DND-41 (cell line): ENCODE data around the gene CCL15.

Experiments
- ATAC-seq: fragments of 200-7000 bp; cut with Tn5 transposase; 3 replicates; pipeline ENCODE4 v1.9.1; 2021; ENCODE audit warnings: low read depth; ENCODE audit not compliant: insufficient read depth
- DNase-seq: peaks from one replicate; pipeline ENCODE4 v3.0.0-alpha.2; 2020
- H2AFZ ChIP-seq: 2 replicates; pipeline ENCODE4 v1.6.0; 2012; ENCODE audit warnings: low read depth, low read length
- H3K27ac ChIP-seq: 2 replicates; pipeline ENCODE4 v1.5.1; 2012; ENCODE audit warnings: low read length, inconsistent platforms
- H3K27me3 ChIP-seq: fragments of 200-600 bp; sonication (generic); 2 replicates; pipeline ENCODE4 v1.6.0; 2012; ENCODE audit warnings: low read length, mild to moderate bottlenecking, inconsistent platforms; ENCODE audit not compliant: insufficient read depth, poor library complexity
- H3K36me3 ChIP-seq: 2 replicates; pipeline ENCODE4 v1.5.1; 2012; ENCODE audit warnings: low read length, inconsistent platforms; ENCODE audit not compliant: insufficient read depth
- H3K4me1 ChIP-seq: 2 replicates; pipeline ENCODE4 v1.5.1; 2012; ENCODE audit warnings: mild to moderate bottlenecking, low read length; ENCODE audit not compliant: insufficient read depth
- H3K4me2 ChIP-seq: 2 replicates; pipeline ENCODE4 v1.6.0; 2012; ENCODE audit warnings: mild to moderate bottlenecking, moderate library complexity, low read length, inconsistent platforms; ENCODE audit not compliant: insufficient read depth
- H3K4me3 ChIP-seq, 2 experiments: fragments of 200-600 bp in 1 of 2; shearing (Covaris generic) in 1 of 2; 2 replicates each; pipeline ENCODE4 v1.5.1; 2012 to 2016; ENCODE audit warnings: inconsistent platforms in 2 of 2, low read length in 2 of 2, mild to moderate bottlenecking in 2 of 2, low read depth in 1 of 2, moderate library complexity in 1 of 2
- H3K79me2 ChIP-seq: 2 replicates; pipeline ENCODE4 v1.6.0; 2012; ENCODE audit warnings: low read length, inconsistent platforms; ENCODE audit not compliant: insufficient read depth
- H3K9ac ChIP-seq: 2 replicates; pipeline ENCODE4 v1.6.0; 2012; ENCODE audit warnings: low read depth, mild to moderate bottlenecking, inconsistent platforms, low read length, moderate library complexity
- H3K9me3 ChIP-seq: 2 replicates; pipeline ENCODE4 v1.5.1; 2012; ENCODE audit warnings: low read length, moderate library complexity, mild to moderate bottlenecking, inconsistent platforms; ENCODE audit not compliant: insufficient read depth, severe bottlenecking
- H4K20me1 ChIP-seq: 2 replicates; pipeline ENCODE4 v1.6.0; 2012; ENCODE audit warnings: low read length; ENCODE audit not compliant: insufficient read depth
- CTCF ChIP-seq: IDR thresholded peaks from 2 replicates; pipeline ENCODE4 v1.5.1; 2012; ENCODE audit warnings: borderline replicate concordance, low read length, moderate library complexity, mild to moderate bottlenecking; ENCODE audit not compliant: poor library complexity, severe bottlenecking; ENCODE audit errors: extremely low read depth
- EZH2 ChIP-seq: IDR thresholded peaks from 3 replicates; pipeline ENCODE4 v1.6.1; 2012; ENCODE audit warnings: borderline replicate concordance, low read depth, mild to moderate bottlenecking, moderate library complexity, low read length, inconsistent platforms; ENCODE audit not compliant: severe bottlenecking

The CCL15 gene

GRCh38 chr17:36036235-36036634 is 34.9 kb upstream of the CCL15 start:
- Histone ChIP-seq H3K4me2 (no peak overlapping the region), H3K9me3 (no peaks in the 10 kb centered on the region)

DNA sequence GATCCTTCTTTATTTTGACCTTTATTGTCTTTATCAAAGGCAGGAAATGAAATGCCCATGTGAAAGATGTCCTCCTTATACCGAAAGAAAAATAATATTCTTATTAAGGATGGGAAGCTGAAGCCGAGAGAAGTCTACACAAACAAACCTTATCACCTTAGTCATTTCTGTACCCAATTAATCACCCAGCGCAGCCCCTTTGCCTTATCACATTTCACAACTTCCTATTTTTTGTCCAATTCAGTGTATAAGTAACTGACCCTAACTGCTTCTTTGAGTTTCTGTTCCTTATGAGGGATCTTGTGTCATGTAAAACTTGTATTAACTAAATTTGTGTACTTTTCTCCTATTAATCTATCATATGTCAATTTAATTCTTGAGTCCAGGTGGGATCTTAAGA is 32.8 kb upstream of the CCL15 start:
- no peak for TF ChIP-seq EZH2
- Histone ChIP-seq H3K27me3 (peaks cover 10% of the 10 kb centered on the region), H3K4me1 (peaks cover 18% of the 10 kb centered on the region), H4K20me1 (no peaks in the 10 kb centered on the region), H3K4me2 (no peak overlapping the region), H3K27ac (no peak overlapping the region), H3K4me3 (no peak overlapping the region), H3K9me3 (no peaks in the 10 kb centered on the region), H2AFZ (no peak overlapping the region), H3K9ac (no peak overlapping the region), H3K79me2 (no peaks in the 10 kb centered on the region), H3K36me3 (no peaks in the 10 kb centered on the region)
- DNase-seq, result no peak
- ATAC-seq, result no peak

More at GRCh38 chr17:36036235-36036634, 34.9 kb upstream of the CCL15 start:
- Histone ChIP-seq H3K27me3 (peaks cover 15% of the 10 kb centered on the region), H3K4me1 (no peaks in the 10 kb centered on the region), H4K20me1 (no peaks in the 10 kb centered on the region), H3K36me3 (no peaks in the 10 kb centered on the region), H3K27ac (no peak overlapping the region), H3K4me3 (no peak overlapping the region), H3K79me2 (no peaks in the 10 kb centered on the region), H3K9ac (no peak overlapping the region), H2AFZ (no peak overlapping the region)
- no peak for TF ChIP-seq EZH2
- TF ChIP-seq CTCF, result no peak
- DNase-seq, result no peak
- no peak for ATAC-seq

- no peak overlapping the region for H3K27ac ChIP-seq
- no peaks in the 10 kb centered on the region for H3K9me3 ChIP-seq
- H3K36me3 ChIP-seq, result no peaks in the 10 kb centered on the region
- H3K9ac ChIP-seq, result no peak overlapping the region
- H4K20me1 ChIP-seq, result no peaks in the 10 kb centered on the region
- ATAC-seq (no peak), DNase-seq (no peak)
- no peak overlapping the region for H3K4me2 ChIP-seq
- H2AFZ ChIP-seq, result no peak overlapping the region
- TF ChIP-seq EZH2 (no peak), CTCF (no peak)
- H3K79me2 ChIP-seq, result no peaks in the 10 kb centered on the region
- peaks cover 18% of the 10 kb centered on the region for H3K27me3 ChIP-seq
- peaks cover 18% of the 10 kb centered on the region for H3K4me1 ChIP-seq
- H3K4me3 ChIP-seq, result no peak overlapping the region
Observed at GRCh38 chr17:36030956-36031355, 29.6 kb upstream of the CCL15 start.

- Histone ChIP-seq H3K9ac (no peak overlapping the region), H3K4me2 (no peak overlapping the region), H3K9me3 (no peaks in the 10 kb centered on the region), H3K79me2 (no peaks in the 10 kb centered on the region), H4K20me1 (no peaks in the 10 kb centered on the region), H3K36me3 (no peaks in the 10 kb centered on the region), H3K27ac (no peak overlapping the region), H3K27me3 (peaks cover 16% of the 10 kb centered on the region), H3K4me3 (no peak overlapping the region), H3K4me1 (peaks cover 18% of the 10 kb centered on the region), H2AFZ (no peak overlapping the region)
- ATAC-seq (no peak), DNase-seq (no peak)
- no peak for TF ChIP-seq CTCF
- no peak for TF ChIP-seq EZH2
Observed at GRCh38 chr17:36027761-36028160, 26.4 kb upstream of the CCL15 start.
